Smooth muscle cell (in vitro differentiated cells): ENCODE data around the gene ARSG. TPM values are rescaled to one million over a fixed set of nuclear protein-coding genes. Genes with fewer than 3 reads are reported as not detected.

ENCODE experiments used
- DNase-seq: peaks from one replicate; lab custom pipeline; 2025; ENCODE audit not compliant: unreplicated experiment; lab: John Stamatoyannopoulos, UW
- H2AFZ ChIP-seq: fragments of 200-600 bp; sonication (generic); 2 replicates; pipeline ENCODE4 v1.6.0; 2016; ENCODE audit warnings: antibody characterized with exemption, low read depth, mild to moderate bottlenecking
- H3F3A ChIP-seq: fragments of 200-600 bp; sonication (generic); 2 replicates; pipeline ENCODE4 v1.6.0; 2017; ENCODE audit warnings: antibody characterized with exemption, low read depth
- H3K27ac ChIP-seq: fragments of 200-600 bp; sonication (generic); 2 replicates; pipeline ENCODE4 v1.5.1; 2016; ENCODE audit warnings: low read depth, mild to moderate bottlenecking
- H3K27me3 ChIP-seq: fragments of 200-600 bp; sonication (generic); 2 replicates; pipeline ENCODE4 v1.6.1; 2016; ENCODE audit warnings: low read depth, mild to moderate bottlenecking
- H3K36me3 ChIP-seq: fragments of 200-600 bp; sonication (generic); 2 replicates; pipeline ENCODE4 v1.5.1; 2016; ENCODE audit warnings: low read depth
- H3K4me1 ChIP-seq: fragments of 200-600 bp; sonication (generic); 2 replicates; pipeline ENCODE4 v1.5.1; 2016; ENCODE audit warnings: low read depth
- H3K4me2 ChIP-seq: fragments of 200-600 bp; sonication (generic); 2 replicates; pipeline ENCODE4 v1.6.0; 2016; ENCODE audit warnings: mild to moderate bottlenecking
- H3K4me3 ChIP-seq: fragments of 200-600 bp; sonication (generic); 2 replicates; pipeline ENCODE4 v1.5.1; 2016; ENCODE audit warnings: mild to moderate bottlenecking
- H3K79me2 ChIP-seq: fragments of 200-600 bp; sonication (generic); 2 replicates; pipeline ENCODE4 v1.6.0; 2016; ENCODE audit warnings: low read depth, mild to moderate bottlenecking
- H3K9ac ChIP-seq: fragments of 200-600 bp; sonication (generic); 2 replicates; pipeline ENCODE4 v1.6.0; 2016; ENCODE audit warnings: low read depth
- H3K9me3 ChIP-seq: fragments of 200-600 bp; sonication (generic); replicated peaks from 2 replicates; pipeline ENCODE4 v1.5.1; 2016; ENCODE audit warnings: low read depth
- H4K20me1 ChIP-seq: fragments of 200-600 bp; sonication (generic); 2 replicates; pipeline ENCODE4 v1.6.0; 2016; ENCODE audit warnings: low read depth
- WGBS: methylation state at CpG from one replicate; pipeline ENCODE4 v1.1.7; 2016; ENCODE audit warnings: low lambda C conversion rate; 5-methylcytosine and 5-hydroxymethylcytosine counted together
- polyA plus RNA-seq: library from polyadenylated mRNA; unstranded; fragments of >200 nt; fragmentation: Nextera tagmentation; extraction: Ambion mirVana; gene quantifications from 2 replicates; pipeline ENCODE4 v1.2.1, GENCODE V29; 2016
- total RNA-seq: library from RNA; depleted of rRNA; stranded (reverse); fragments of >200 nt; gene quantifications from 2 replicates; pipeline ENCODE4 v1.2.3, GENCODE V29; 2014
- TF ChIP-seq, protein P1 (sequence below): fragments of 200-600 bp; sonication (generic); IDR thresholded peaks from 2 replicates; pipeline ENCODE4 v1.5.1; 2017; ENCODE audit warnings: borderline replicate concordance, mild to moderate bottlenecking, antibody characterized with exemption; ENCODE audit not compliant: insufficient read depth, poor library complexity, severe bottlenecking

ARSG gene
- total and polyA plus RNA-seq, 2 experiments from 2014 or later, result 1.0 to 2.4 TPM

DNA sequence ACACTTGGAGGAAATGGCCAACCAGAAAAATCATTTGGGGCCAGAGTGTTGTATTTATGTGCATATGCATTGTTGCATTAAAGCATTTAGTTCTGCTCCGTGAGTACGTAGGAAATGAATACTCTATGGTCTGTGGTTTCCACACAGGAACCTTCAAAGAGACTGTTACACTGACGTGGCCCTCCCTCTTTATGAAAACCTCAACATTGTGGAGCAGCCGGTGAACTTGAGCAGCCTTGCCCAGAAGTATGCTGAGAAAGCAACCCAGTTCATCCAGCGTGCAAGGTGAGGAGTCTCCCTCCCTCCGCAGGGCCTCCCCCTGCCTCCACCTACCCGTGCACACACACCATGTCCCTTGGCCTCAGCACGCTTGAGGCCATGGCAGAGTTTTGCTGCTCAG lies 65.2 kb downstream of the ARSG start:
- Histone ChIP-seq H2AFZ (no peak overlapping the region), H3K4me3 (no peak overlapping the region), H3K4me1 (no peaks in the 10 kb centered on the region), H3K4me2 (no peak overlapping the region), H3K36me3 (no peaks in the 10 kb centered on the region), H3K79me2 (no peaks in the 10 kb centered on the region), H3K27me3 (no peaks in the 10 kb centered on the region), H3F3A (peaks cover 3% of the 10 kb centered on the region), H4K20me1 (no peaks in the 10 kb centered on the region), H3K9me3 (no peaks in the 10 kb centered on the region), H3K27ac (no peak overlapping the region), H3K9ac (no peak overlapping the region)
- TF ChIP-seq, protein P1, sequence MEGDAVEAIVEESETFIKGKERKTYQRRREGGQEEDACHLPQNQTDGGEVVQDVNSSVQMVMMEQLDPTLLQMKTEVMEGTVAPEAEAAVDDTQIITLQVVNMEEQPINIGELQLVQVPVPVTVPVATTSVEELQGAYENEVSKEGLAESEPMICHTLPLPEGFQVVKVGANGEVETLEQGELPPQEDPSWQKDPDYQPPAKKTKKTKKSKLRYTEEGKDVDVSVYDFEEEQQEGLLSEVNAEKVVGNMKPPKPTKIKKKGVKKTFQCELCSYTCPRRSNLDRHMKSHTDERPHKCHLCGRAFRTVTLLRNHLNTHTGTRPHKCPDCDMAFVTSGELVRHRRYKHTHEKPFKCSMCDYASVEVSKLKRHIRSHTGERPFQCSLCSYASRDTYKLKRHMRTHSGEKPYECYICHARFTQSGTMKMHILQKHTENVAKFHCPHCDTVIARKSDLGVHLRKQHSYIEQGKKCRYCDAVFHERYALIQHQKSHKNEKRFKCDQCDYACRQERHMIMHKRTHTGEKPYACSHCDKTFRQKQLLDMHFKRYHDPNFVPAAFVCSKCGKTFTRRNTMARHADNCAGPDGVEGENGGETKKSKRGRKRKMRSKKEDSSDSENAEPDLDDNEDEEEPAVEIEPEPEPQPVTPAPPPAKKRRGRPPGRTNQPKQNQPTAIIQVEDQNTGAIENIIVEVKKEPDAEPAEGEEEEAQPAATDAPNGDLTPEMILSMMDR, result no peak
- WGBS, result 79% methylated on average over 8 of the region's 8 CpGs
- no peak for DNase-seq

DNA sequence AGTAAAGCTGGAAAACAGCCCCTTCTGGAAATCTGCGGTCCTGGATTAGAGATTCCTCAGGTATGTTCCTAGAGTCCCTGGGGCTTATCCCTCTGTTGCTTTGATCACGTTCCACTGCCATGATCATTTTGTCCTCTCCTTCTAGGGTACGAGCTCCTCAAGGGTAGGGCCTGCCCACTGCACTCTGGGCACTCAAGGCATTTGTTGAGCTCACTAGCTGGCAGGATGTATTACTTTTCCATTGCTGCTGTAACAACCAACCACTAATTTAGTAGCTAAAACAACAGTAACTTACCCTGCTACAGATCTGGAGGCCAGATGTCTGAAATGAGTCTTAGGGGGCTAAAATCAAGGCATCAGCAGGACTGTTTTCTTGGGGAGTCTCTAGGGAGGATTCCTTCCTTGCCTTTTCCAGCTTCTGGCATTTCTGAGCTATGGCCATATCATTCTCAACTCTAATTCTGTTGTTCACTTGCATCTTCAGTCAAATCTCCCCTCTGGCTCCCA lies 65.7 kb downstream of the ARSG start:
- Histone ChIP-seq H3K4me2 (no peak overlapping the region), H3K4me3 (no peak overlapping the region), H2AFZ (no peak overlapping the region), H3K9ac (no peak overlapping the region), H3F3A (peaks cover 3% of the 10 kb centered on the region), H3K79me2 (no peaks in the 10 kb centered on the region), H3K9me3 (no peaks in the 10 kb centered on the region), H3K27me3 (no peaks in the 10 kb centered on the region), H3K4me1 (no peaks in the 10 kb centered on the region), H4K20me1 (no peaks in the 10 kb centered on the region), H3K36me3 (no peaks in the 10 kb centered on the region), H3K27ac (no peak overlapping the region)
- 94% methylated on average over 3 of the region's 3 CpGs for WGBS
- DNase-seq, result no peak
- TF ChIP-seq, protein P1, result no peak

DNA sequence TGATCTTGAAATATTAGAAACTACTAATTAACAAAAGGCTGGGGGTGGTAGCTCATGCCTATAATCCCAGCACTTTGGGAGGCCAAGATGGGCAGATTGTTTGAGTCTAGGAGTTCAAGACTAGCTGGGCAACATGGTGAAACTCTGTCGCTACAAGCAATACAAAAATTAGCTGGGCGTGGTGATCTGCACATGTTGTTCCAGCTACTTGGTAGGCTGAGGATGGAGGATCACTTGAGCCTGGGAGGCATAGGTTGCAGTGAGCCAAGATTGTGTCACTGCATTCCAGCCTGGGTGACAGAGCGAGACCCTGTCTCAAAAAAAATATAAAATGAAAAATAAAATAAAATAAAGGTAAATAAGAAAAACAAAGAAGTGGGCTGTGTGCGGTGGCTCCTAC lies 66.6 kb downstream of the ARSG start:
- H3K9ac ChIP-seq, result no peak overlapping the region
- no peak overlapping the region for H3K27ac ChIP-seq
- 93% methylated on average over 4 of the region's 4 CpGs for WGBS
- TF ChIP-seq, protein P1, result no peak
- no peaks in the 10 kb centered on the region for H3K36me3 ChIP-seq
- H3K27me3 ChIP-seq, result no peaks in the 10 kb centered on the region
- DNase-seq, result no peak
- H2AFZ ChIP-seq, result no peak overlapping the region
- no peaks in the 10 kb centered on the region for H3K4me1 ChIP-seq
- H3F3A ChIP-seq, result peaks cover 3% of the 10 kb centered on the region
- no peaks in the 10 kb centered on the region for H3K9me3 ChIP-seq
- H3K79me2 ChIP-seq, result no peaks in the 10 kb centered on the region
- H3K4me3 ChIP-seq, result no peak overlapping the region
- H4K20me1 ChIP-seq, result no peaks in the 10 kb centered on the region
- H3K4me2 ChIP-seq, result no peak overlapping the region

DNA sequence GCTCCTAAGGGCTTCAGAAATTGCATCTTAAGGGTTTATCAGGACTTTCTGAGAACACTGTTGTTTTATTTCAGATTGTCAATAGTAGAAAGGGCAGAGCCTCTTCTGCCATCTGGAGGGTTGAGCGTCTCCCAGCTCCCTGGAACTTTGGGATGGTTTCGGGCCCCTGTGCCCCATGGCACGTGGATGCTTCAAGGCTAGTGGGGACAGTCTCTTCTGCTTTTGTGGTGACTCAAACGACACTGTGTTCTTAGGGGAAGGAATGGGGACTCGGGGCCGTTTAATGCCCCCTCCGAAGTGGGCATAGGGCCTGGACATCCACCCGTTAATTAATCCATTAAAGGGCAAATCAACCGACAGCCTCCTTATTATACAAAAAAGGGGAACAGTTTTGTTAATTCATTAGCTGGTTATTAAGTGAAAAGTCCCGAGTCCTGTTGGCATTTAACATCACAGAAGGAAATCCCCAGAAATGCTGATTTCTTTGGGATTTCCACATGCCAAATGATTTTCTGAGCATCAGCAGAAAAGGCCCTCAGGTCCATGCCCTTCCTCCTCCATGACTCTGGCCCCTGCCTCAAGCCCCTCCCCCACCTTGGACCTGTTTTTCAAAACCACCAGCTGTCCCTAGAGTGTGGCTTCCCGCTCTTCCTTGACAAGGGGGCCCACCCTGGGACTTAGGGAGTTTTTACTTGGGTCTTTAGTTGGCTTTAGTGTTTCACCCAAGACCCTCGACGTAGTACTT lies 68.7 kb downstream of the ARSG start:
- H3K4me2 ChIP-seq, result no peak overlapping the region
- TF ChIP-seq, protein P1, result no peak
- no peaks in the 10 kb centered on the region for H3K36me3 ChIP-seq
- no peaks in the 10 kb centered on the region for H4K20me1 ChIP-seq
- no peak overlapping the region for H3K9ac ChIP-seq
- no peaks in the 10 kb centered on the region for H3K79me2 ChIP-seq
- no peaks in the 10 kb centered on the region for H3K27me3 ChIP-seq
- H3F3A ChIP-seq, result no peaks in the 10 kb centered on the region
- H3K9me3 ChIP-seq, result no peaks in the 10 kb centered on the region
- H2AFZ ChIP-seq, result no peak overlapping the region
- H3K27ac ChIP-seq, result no peak overlapping the region
- 86% methylated on average over 13 of the region's 13 CpGs for WGBS
- no peaks in the 10 kb centered on the region for H3K4me1 ChIP-seq
- no peak for DNase-seq
- no peak overlapping the region for H3K4me3 ChIP-seq
